Glutamatergic neuron (in vitro differentiated cells): ENCODE data around the gene DLK2. TPM values are rescaled to one million over a fixed set of nuclear protein-coding genes. Genes with fewer than 3 reads are reported as not detected.

Source experiments
- DNase-seq: peaks from one replicate; pipeline ENCODE4 v3.0.0; 2022
- H3K27ac Mint-ChIP-seq: one replicate; pipeline ENCODE4 v1.8.0; 2020; ENCODE audit warnings: mild to moderate bottlenecking, mixed read lengths, inconsistent platforms; ENCODE audit not compliant: unreplicated experiment
- H3K27me3 Mint-ChIP-seq: one replicate; pipeline ENCODE4 v1.8.0; 2020; ENCODE audit warnings: mild to moderate bottlenecking, moderate library complexity, mixed read lengths, inconsistent platforms; ENCODE audit not compliant: unreplicated experiment
- H3K36me3 Mint-ChIP-seq: one replicate; pipeline ENCODE4 v1.8.0; 2020; ENCODE audit warnings: mild to moderate bottlenecking, mixed read lengths, inconsistent platforms; ENCODE audit not compliant: unreplicated experiment
- H3K4me1 Mint-ChIP-seq: one replicate; pipeline ENCODE4 v1.8.0; 2020; ENCODE audit warnings: mild to moderate bottlenecking, low read depth, mixed read lengths, inconsistent platforms; ENCODE audit not compliant: unreplicated experiment
- H3K4me3 Mint-ChIP-seq: one replicate; pipeline ENCODE4 v1.8.0; 2020; ENCODE audit warnings: mild to moderate bottlenecking, mixed read lengths, inconsistent platforms; ENCODE audit not compliant: unreplicated experiment
- H3K9me3 Mint-ChIP-seq: one replicate; pipeline ENCODE4 v1.8.0; 2020; ENCODE audit warnings: mild to moderate bottlenecking, moderate library complexity, mixed read lengths, inconsistent platforms; ENCODE audit not compliant: unreplicated experiment
- CTCF ChIP-seq: fragments of 200-600 bp; sonication (generic); IDR thresholded peaks from one replicate; pipeline ENCODE4 v1.5.0; 2021; ENCODE audit not compliant: partially characterized antibody, unreplicated experiment
- total RNA-seq: library from RNA; stranded (reverse); fragmentation: NEBNext Ultra II Directional; extraction: Animal tissue kit (Norgen Biotek cat#: 25700); gene quantifications from one replicate; pipeline ENCODE4 v1.2.1, GENCODE V29; 2021; ENCODE audit not compliant: unreplicated experiment

Gene DLK2
- total RNA-seq, 1 donor from 2014 or later: 2.2 TPM

- peaks cover 5% of the 10 kb centered on the region for H3K36me3 Mint-ChIP-seq
- no peak for DNase-seq
Observed at GRCh38 chr6:43457643-43458042, 2.3 kb upstream of the DLK2 start.

GRCh38 chr6:43454696-43455530 lies 435 bp downstream of the DLK2 start:
- Mint-ChIP-seq H3K27ac (no peak overlapping the region), H3K4me1 (peaks cover 9% of the 10 kb centered on the region), H3K36me3 (peaks cover 5% of the 10 kb centered on the region), H3K27me3 (peaks cover 19% of the 10 kb centered on the region), H3K9me3 (peaks cover 13% of the 10 kb centered on the region), H3K4me3 (peak overlapping the region; percentile 83)
- peak; percentile 59 for TF ChIP-seq CTCF
- DNase-seq: peak; percentile 97

More at GRCh38 chr6:43457643-43458042, 2.3 kb upstream of the DLK2 start:
- Mint-ChIP-seq H3K4me1 (peaks cover 6% of the 10 kb centered on the region), H3K27me3 (peaks cover 19% of the 10 kb centered on the region), H3K9me3 (peaks cover 10% of the 10 kb centered on the region), H3K27ac (no peak overlapping the region), H3K4me3 (peak overlapping the region; percentile 38)
- no peak for TF ChIP-seq CTCF

GRCh38 chr6:43454290-43454695 lies 1.1 kb downstream of the DLK2 start:
- H3K27ac Mint-ChIP-seq: peak overlapping the region; percentile 37
- peaks cover 19% of the 10 kb centered on the region for H3K27me3 Mint-ChIP-seq
- H3K36me3 Mint-ChIP-seq: peaks cover 5% of the 10 kb centered on the region
- peak; percentile 97 for TF ChIP-seq CTCF
- no peak for DNase-seq
- peaks cover 13% of the 10 kb centered on the region for H3K9me3 Mint-ChIP-seq
- peak overlapping the region; percentile 83 for H3K4me3 Mint-ChIP-seq
- peaks cover 9% of the 10 kb centered on the region for H3K4me1 Mint-ChIP-seq

GRCh38 chr6:43453831-43454230 lies 1.5 kb downstream of the DLK2 start:
- Mint-ChIP-seq H3K4me3 (peak overlapping the region; percentile 50), H3K4me1 (peaks cover 9% of the 10 kb centered on the region), H3K36me3 (peaks cover 5% of the 10 kb centered on the region), H3K27me3 (peaks cover 19% of the 10 kb centered on the region), H3K27ac (peak overlapping the region; percentile 37), H3K9me3 (peaks cover 13% of the 10 kb centered on the region)
- DNase-seq: no peak
- no peak for TF ChIP-seq CTCF

- peaks cover 5% of the 10 kb centered on the region for H3K36me3 Mint-ChIP-seq
- H3K4me3 Mint-ChIP-seq: no peak overlapping the region
- H3K27ac Mint-ChIP-seq: no peak overlapping the region
- DNase-seq: no peak
- peaks cover 9% of the 10 kb centered on the region for H3K4me1 Mint-ChIP-seq
- H3K27me3 Mint-ChIP-seq: peaks cover 19% of the 10 kb centered on the region
- H3K9me3 Mint-ChIP-seq: peaks cover 13% of the 10 kb centered on the region
- no peak for TF ChIP-seq CTCF
Observed at GRCh38 chr6:43452896-43453295, 2.5 kb downstream of the DLK2 start.
